GM19438 (cell line): ENCODE data around the gene MYO3B.
"Not testable (repeated sequence)": the region's sequence is repeated elsewhere in the genome, so short reads cannot be mapped to it uniquely, and the experiment has no call there.

ENCODE experiments used
- ATAC-seq: cut with Tn5 transposase; IDR thresholded peaks from one replicate; pipeline ENCODE4 v1.9.1; 2021; ENCODE audit warnings: low read depth; ENCODE audit not compliant: unreplicated experiment

MYO3B gene

DNA sequence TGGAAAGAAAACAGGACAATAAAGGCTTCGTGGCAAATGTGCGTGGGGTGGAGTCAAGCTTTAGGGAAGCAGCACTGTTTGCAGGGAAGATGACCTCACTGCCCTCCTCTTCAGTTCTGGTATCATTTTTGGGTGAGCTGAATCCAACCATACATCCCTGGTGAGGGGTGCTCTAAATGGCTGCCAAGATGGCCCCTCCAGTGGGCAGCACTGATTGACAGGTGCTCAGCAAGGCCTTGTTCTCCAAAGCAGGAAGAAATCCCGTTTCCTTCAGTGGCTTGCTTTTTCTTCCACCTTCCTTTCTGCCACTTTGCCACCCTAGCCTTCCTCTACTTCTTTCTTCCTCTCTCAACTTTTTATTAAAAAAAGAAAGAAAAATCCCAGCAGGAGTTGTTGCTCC, 404.4 kb downstream of the MYO3B start:
- ATAC-seq = no peak

- ATAC-seq = no peak
Observed at GRCh38 chr2:170582751-170583463, 405.0 kb downstream of the MYO3B start.

- no peak for ATAC-seq
Observed at GRCh38 chr2:170585067-170585466, 407.1 kb downstream of the MYO3B start.

DNA sequence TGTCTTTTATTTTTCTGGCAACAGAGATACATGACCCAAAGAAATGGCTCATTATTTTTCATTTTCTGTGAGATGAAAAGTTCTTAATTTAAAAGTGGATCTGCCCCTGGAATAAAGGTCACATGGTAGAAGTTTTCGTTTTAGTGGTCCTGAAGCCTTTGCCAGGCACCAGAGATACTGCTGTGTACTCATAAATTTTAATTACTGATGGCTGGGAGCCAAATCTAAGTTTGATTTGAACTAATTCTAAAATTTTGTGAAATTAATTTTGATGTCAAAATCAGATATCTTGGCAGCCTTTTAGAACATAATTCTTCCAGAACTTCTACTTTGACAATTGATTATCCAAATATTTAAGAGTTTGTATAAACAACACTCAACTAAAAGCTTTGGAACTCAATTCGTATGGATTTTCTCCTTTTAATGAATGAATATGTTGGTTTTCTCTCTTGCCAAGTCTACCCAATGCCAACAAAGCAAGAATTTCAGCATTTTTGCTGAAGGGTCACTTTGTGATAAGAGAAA, 408.7 kb downstream of the MYO3B start:
- ATAC-seq = no peak

DNA sequence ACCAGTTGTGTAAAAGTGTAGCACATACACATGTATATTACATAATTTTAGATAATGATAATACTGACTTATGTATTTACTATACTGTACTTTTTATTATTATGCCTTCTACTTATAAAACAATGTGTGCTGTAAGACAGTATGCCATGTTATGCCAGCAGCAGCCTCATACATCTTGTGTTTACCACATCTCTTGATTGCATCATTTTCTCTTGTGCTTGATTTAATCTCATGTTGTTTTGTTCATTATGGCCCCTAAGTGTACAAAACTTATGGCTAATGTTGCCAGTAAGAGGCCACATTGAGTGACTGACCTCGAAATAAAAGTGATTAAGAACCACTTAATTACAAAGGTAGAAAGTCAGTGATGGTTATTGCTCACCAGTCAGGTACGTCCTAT, 409.2 kb downstream of the MYO3B start:
- no peak for ATAC-seq

DNA sequence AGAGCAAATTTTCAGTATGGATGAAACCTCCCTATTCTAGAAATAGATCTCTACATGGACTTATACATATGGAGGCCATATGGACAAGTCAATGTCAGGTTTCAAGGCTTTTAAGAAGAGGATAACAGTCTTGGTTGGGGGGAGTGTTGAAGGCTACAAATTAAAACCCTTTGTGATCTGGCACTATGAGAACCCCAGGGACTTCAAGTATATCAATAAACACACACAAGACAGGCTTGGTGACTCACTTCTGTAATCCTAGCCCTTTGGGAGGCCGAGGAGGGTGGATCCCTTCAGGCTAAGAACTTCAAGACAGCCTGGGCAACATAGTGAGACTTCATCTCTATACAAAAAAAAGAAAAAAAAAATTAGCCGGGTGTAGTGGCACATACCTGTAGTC, 410.0 kb downstream of the MYO3B start:
- no peak for ATAC-seq

GRCh38 chr2:170588729-170589128, 410.8 kb downstream of the MYO3B start:
- ATAC-seq = no peak

GRCh38 chr2:170596576-170596975, 418.6 kb downstream of the MYO3B start:
- no peak for ATAC-seq

DNA sequence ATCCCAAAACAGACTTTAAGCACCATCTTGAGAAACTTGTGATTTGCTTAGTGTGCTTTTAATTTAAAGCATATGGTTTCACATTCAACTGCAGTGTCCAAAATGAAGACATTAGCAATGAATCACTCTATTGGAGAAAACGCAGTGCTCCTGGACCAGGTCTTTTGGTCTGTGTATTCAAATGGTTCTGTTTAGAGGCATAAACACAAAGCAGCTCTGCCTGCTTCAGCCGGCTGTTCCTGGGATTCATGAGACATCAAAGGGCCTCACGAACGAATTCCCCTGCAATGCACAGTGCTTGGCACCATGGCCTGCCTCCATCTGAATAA, 420.1 kb downstream of the MYO3B start:
- ATAC-seq = no peak

DNA sequence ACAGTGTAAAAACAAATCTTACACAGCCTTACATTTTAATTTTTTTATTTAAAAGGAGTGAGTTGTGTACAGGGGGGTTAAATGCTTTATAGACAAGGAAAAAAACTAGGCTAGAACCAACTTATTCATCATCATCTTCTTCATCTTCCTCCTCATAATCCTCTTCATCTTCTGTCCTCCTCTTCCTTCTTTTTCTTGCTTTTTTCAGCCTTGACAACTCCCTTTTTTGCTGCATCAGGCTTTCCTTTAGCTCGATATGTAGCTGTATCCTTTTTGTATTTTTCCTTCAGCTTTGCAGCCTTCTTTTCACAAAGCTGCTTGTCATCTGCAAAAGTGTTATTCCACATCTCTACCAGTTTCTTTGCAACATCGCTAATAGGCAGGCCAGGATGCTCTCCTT, 423.5 kb downstream of the MYO3B start:
- no peak for ATAC-seq

DNA sequence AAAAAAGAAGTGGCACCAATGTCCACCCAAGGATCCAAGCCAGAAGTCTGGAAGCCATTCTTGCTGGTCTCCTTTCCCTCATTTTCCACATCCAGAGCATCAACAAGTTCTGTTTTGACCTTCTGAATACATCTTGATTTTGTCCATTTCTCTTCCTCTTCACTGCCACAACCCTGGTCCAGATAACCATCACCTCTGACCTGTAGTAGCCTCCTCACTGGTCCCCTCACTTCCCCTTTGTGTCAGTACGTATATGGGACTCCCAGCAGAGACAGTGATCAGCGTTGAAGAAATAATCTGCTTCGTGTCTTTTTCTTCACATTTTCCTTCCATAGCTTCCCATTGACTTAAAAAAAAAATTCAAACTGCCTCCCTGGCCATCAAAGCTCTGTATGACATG, 427.9 kb downstream of the MYO3B start:
- no peak for ATAC-seq

DNA sequence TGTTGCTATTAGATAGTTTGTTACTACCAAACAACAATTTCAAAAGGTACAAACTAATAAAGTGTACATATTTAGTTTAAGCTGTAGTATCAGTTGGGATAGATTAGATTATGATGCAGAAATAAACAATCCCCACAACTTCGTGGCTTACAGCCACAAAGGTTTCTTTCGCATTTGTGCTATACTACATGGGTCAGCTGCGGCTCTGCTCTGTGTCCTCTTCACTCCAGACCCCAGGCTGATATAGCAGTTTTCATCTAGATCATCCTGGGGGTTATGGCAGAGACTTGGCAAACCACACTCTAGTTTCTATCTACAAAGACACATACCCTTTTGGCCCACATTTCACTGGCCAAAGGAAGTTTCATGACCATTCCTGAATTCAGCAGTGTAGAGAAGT, 429.2 kb downstream of the MYO3B start:
- ATAC-seq = no peak

- ATAC-seq = no peak
Observed at GRCh38 chr2:170610615-170611014, 432.7 kb downstream of the MYO3B start.

GRCh38 chr2:170618948-170619347, 441.0 kb downstream of the MYO3B start:
- not testable (repeated sequence) for ATAC-seq

- ATAC-seq = not testable (repeated sequence)
Observed at GRCh38 chr2:170635094-170635493, 457.1 kb downstream of the MYO3B start.

DNA sequence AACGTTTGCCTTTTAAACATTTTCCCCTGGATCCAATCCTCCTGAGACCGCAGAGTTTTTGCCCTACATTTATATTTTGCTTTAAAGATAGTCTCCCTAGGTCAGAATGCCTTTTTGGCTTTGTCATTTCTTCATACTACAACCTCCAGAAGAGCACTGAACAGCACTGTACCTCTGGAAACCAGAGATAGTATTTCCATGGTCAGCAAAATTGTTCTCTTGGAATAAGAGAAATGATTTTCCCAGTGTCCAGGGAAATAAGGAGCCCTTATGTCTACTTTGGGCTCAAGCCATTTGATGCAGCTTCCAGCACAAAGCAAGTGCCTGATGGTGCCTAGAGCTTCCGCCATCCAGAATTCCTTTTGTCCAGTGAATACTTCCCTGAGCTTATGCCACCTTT, 461.7 kb downstream of the MYO3B start:
- ATAC-seq = no peak

- no peak for ATAC-seq
Observed at GRCh38 chr2:170641961-170642360, 464.0 kb downstream of the MYO3B start.

- ATAC-seq = no peak
Observed at GRCh38 chr2:170643346-170643745, 465.4 kb downstream of the MYO3B start.

DNA sequence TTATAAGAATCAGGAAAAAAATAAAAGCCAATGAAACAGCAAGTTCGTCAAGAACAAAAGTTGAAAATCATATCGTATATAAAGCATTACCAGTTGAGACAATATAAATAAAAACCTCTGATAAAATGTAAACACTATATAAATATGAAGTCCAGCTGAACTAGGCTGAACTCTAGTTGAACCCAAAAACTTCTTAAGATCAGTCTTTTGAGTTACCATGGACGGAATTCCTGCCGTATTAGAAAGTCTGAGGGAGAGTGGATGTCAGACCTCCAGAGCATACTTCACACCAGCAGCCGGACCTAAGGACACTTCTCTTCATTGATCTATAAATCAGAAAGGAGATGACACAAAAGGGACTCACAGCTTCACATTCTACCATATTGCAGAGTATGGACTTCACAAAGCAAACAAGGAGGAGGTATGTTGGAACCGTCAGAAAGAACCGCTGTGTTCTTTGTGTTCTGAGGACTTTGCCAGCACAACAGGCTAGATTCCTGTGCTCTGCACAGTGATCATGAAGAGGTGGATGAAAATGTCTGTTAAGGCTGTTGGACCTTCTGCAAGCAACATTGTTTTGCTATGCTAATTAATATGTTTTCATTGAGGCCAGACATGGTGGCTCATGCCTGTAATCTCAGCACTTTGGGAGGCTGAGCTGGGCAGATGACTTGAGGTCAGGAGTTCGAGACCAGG, 469.9 kb downstream of the MYO3B start:
- ATAC-seq = no peak

DNA sequence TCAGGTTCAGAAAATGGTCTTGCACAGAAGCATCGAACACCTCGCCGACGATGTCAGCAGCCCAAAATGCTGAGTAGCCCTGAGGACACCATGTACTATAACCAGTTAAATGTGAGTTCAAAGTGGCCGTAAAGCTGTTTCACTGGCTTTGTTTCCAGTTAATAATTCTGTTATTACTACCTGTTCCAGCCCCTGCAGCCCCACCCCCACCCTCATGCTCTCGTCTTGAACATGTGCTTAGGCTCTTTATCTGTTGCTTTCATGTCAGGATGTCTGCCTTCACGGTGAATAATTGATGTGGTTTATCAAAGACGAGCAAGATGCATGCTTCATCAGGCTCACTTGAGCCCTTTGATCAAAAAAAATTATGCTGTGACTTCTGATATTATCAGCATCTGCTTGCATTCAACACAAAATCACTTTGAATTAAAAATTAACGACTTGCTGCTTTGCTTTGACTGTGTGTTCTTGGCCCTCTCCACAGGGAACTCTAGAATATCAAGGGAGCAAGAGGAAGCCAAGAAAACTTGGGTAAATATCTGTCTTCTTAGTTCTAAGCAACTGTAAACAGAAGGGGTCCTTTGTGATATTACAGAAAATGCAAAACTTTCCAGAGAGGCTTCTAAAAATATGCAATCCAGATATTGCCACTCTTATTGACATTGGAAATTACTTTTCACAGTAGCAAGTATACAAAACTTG, 473.8 kb downstream of the MYO3B start:
- ATAC-seq = no peak

DNA sequence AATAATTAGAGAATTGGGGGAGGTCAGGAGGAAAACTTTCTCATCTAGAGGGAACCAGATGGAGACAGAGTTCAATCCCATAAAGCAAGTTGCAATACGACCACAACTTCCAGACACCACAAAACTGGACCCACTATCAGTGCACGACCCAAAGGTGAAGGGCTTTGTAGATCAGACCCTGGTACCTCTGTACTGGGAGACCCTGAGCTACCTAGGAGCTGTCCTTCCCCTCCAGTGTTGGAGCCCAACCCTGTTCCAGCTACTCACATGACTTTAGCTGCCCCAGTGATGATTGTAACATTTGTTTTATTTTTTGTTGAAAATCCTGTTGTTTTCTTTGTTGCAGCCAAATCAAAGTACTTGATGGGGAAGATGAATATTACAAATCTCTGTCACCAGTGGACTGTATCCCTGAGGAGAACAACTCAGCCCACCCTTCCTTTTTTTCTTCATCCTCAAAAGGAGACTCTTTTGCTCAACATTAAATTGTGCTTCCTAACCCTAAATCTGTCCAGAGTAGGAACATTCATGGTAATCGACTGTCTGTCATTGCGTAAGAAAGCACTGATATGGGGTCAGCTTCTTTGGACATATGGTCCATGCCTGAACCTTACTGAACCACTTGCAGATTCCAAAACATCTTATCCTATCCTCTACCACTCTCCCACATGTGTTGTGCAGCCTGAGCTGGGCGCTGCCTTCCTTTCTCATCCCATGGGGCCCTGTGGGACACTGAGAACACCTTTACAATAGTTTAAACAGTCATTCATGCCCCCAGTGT, 474.9 kb downstream of the MYO3B start:
- ATAC-seq = no peak
